ENCODE measurements around the gene GNL1. TPM values are rescaled to one million over a fixed set of nuclear protein-coding genes. Genes with fewer than 3 reads are reported as not detected.

Gene GNL1
- total RNA-seq, 1 experiment from 2014 or later: 101 TPM

DNA sequence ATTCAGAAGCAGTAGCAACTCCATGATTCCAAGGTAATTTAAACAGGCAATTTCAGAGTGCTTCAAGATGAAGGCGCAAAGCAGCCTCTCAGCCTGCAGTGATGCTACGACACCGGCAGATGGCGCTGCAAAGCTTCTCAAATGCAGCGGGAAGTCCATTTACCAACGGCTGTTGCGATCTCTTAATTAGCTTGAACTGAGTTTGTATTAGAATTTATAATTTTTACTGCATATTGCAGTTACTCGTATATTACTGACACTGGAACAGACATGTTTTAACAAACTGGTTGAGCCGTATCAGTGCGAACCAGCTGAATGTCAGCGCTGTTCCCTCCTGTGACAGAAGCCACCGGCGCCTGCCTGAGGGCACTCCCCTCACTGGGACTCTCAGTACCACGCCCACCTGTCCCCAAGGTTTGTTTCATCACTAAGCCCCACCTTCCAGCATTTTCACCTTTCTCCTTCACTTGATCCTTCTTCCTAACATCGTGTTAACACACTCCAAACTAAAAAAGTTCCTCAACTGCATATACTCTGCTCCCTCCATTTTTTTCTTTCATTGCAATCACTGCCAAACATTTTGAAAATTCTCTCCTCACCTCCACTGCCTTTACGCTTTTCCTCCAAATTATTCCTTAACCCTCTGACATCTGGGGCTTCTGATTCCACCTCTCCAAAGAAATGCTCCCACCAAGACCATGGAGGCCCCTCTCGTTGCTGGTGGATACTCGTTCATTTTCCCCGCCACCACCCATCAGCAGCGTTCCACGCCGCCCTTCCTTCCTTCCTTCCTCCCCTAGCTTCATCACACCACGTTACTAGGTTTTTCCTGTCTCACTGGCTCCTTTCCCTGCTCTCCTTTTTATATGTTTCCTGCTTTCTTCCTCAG, 14.5 kb downstream of the GNL1 start:
- ChIA-PET POLR2A (ENCODE audit: low non-redundant PET) (no interaction called here), CTCF (interaction anchor here (0.5 to 1.8 kb wide), 11 partner anchors 12 to 546 kb away, joined by 3 to 12 read pairs (median 3); no protein-coding TSS in a partner anchor)
- Histone ChIP-seq H3K9me3 (ENCODE audit: low read depth, low read length, poor library complexity, severe bottlenecking) (no peaks in the 10 kb centered on the region), H3K36me3 (ENCODE audit: insufficient read depth, low read length, poor library complexity, severe bottlenecking) (no peaks in the 10 kb centered on the region), H3K4me3 (ENCODE audit: low read depth, low read length, poor library complexity, severe bottlenecking) (peak overlapping the region; percentile 32), H3K27ac (ENCODE audit: low read depth, low read length, poor library complexity, severe bottlenecking) (no peak overlapping the region), H3K4me1 (ENCODE audit: insufficient read depth, low read length, poor library complexity, severe bottlenecking) (peaks cover 4% of the 10 kb centered on the region), H3K27me3 (replicated peaks; ENCODE audit: insufficient read depth, low read depth, low read length, poor library complexity) (no peaks in the 10 kb centered on the region)
- intact Hi-C loops (cut with micrococcal nuclease; ENCODE audit: unreplicated experiment): loop anchor here (1.0 to 5.0 kb wide), 2 partner anchors 56 to 546 kb away; no protein-coding TSS in a partner anchor
- DNase-seq (ENCODE audit: low spot score): peak; percentile 85
- TF ChIP-seq, protein P1, sequence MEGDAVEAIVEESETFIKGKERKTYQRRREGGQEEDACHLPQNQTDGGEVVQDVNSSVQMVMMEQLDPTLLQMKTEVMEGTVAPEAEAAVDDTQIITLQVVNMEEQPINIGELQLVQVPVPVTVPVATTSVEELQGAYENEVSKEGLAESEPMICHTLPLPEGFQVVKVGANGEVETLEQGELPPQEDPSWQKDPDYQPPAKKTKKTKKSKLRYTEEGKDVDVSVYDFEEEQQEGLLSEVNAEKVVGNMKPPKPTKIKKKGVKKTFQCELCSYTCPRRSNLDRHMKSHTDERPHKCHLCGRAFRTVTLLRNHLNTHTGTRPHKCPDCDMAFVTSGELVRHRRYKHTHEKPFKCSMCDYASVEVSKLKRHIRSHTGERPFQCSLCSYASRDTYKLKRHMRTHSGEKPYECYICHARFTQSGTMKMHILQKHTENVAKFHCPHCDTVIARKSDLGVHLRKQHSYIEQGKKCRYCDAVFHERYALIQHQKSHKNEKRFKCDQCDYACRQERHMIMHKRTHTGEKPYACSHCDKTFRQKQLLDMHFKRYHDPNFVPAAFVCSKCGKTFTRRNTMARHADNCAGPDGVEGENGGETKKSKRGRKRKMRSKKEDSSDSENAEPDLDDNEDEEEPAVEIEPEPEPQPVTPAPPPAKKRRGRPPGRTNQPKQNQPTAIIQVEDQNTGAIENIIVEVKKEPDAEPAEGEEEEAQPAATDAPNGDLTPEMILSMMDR (conservative IDR thresholded peaks at IDR 0.05; ENCODE audit: low read depth, low read length): peak; percentile 99
- no peak for TF ChIP-seq EZH2 (IDR thresholded peaks at IDR 0.05; ENCODE audit: borderline replicate concordance, low read depth, low read length, poor library complexity, severe bottlenecking)
- BruUV-seq (replicated peaks): TSS peak; percentile 9

DNA sequence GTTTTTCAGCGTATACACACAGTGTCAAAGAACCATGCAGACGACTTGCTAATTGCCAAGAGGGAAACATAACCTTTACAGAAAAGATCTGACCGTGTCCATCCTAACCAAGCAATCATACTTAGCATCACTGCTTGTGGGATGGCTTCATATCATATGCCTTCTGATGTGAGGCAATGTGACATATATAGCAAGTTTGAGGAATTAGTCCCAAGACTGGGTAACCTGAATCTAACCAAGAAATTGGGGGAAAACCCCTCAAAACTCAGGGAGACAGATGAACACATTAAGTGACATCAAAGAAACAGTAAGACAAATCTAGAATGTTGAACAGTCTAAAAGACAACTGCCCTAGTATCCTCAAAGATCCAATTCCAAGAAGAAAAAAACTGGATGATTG, 18.4 kb downstream of the GNL1 start:
- ChIA-PET CTCF (no interaction called here), POLR2A (ENCODE audit: low non-redundant PET) (no interaction called here)
- intact Hi-C loops (cut with micrococcal nuclease; ENCODE audit: unreplicated experiment): no loop called here
- H3K27me3 ChIP-seq (replicated peaks; ENCODE audit: insufficient read depth, low read depth, low read length, poor library complexity): no peaks in the 10 kb centered on the region
- no TSS peak for BruUV-seq (replicated peaks)
- no peak overlapping the region for H3K27ac ChIP-seq (ENCODE audit: low read depth, low read length, poor library complexity, severe bottlenecking)
- H3K4me1 ChIP-seq (ENCODE audit: insufficient read depth, low read length, poor library complexity, severe bottlenecking): peaks cover 4% of the 10 kb centered on the region
- TF ChIP-seq, protein P1 (conservative IDR thresholded peaks at IDR 0.05; ENCODE audit: low read depth, low read length): no peak
- no peak for TF ChIP-seq EZH2 (IDR thresholded peaks at IDR 0.05; ENCODE audit: borderline replicate concordance, low read depth, low read length, poor library complexity, severe bottlenecking)
- no peaks in the 10 kb centered on the region for H3K36me3 ChIP-seq (ENCODE audit: insufficient read depth, low read length, poor library complexity, severe bottlenecking)
- H3K4me3 ChIP-seq (ENCODE audit: low read depth, low read length, poor library complexity, severe bottlenecking): no peak overlapping the region
- no peak for DNase-seq (ENCODE audit: low spot score)
- H3K9me3 ChIP-seq (ENCODE audit: low read depth, low read length, poor library complexity, severe bottlenecking): no peaks in the 10 kb centered on the region

DNA sequence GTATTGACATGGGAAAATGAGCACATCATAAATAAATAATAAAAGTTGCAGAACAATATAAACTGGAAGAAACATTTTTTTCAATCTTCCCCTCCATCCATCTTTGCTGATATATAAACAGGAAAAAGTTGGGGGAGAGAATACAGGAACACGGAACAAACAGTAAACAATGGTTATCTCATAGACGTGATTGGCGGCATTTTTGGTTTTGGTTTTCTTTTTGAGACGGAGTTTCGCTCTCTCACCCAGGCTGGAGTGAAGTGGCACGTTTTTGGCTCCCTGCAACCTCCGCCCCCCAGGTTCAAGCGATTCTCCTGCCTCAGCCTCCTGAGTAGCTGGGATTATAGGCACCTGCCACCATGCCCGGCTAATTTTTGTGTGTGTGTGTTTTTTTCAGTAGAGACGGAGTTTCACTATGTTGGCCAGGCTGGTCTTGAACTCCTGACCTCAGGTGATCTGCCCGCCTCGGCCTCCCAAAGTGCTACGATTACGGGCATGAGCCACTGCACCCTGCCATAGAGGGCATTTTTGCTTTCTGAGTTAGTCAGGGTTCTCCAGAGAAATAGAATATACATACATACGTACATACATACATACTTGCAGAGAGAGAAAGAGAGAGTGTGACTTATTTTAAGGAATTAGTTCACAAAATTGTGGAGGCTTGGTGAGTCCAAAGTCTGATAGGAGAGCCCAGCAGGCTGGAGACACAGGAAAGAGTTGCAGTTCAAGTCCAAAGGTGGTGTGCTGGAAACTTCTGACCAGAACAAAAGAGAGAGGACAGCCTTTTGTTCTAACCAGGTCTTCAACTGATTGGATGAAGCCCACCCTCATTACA, 22.6 kb downstream of the GNL1 start:
- DNase-seq (ENCODE audit: low spot score): no peak
- TF ChIP-seq, protein P1 (conservative IDR thresholded peaks at IDR 0.05; ENCODE audit: low read depth, low read length): no peak
- no peak for TF ChIP-seq EZH2 (IDR thresholded peaks at IDR 0.05; ENCODE audit: borderline replicate concordance, low read depth, low read length, poor library complexity, severe bottlenecking)
- Histone ChIP-seq H3K9me3 (ENCODE audit: low read depth, low read length, poor library complexity, severe bottlenecking) (no peaks in the 10 kb centered on the region), H3K27ac (ENCODE audit: low read depth, low read length, poor library complexity, severe bottlenecking) (no peak overlapping the region), H3K27me3 (replicated peaks; ENCODE audit: insufficient read depth, low read depth, low read length, poor library complexity) (no peaks in the 10 kb centered on the region), H3K4me3 (ENCODE audit: low read depth, low read length, poor library complexity, severe bottlenecking) (no peak overlapping the region), H3K36me3 (ENCODE audit: insufficient read depth, low read length, poor library complexity, severe bottlenecking) (no peaks in the 10 kb centered on the region), H3K4me1 (ENCODE audit: insufficient read depth, low read length, poor library complexity, severe bottlenecking) (no peaks in the 10 kb centered on the region)
- no TSS peak for BruUV-seq (replicated peaks)
- intact Hi-C loops (cut with micrococcal nuclease; ENCODE audit: unreplicated experiment): no loop called here
- POLR2A ChIA-PET (ENCODE audit: low non-redundant PET): no interaction called here
- CTCF ChIA-PET: interaction anchor here (1.4 to 1.8 kb wide), 2 partner anchors 52 to 83 kb away, joined by 3 to 20 read pairs; no protein-coding TSS in a partner anchor

Measured in A673 (cell line).